Psoas muscle (tissue), 8 donors: Measurements from ENCODE around the gene TAF3. TPM values are rescaled to one million over a fixed set of nuclear protein-coding genes. Genes with fewer than 3 reads are reported as not detected.

Experiments used
- ATAC-seq, 4 donors: fragments of 200-7000 bp; cut with Tn5 transposase; one replicate each; pipeline ENCODE4 v1.9.1; 2020; ENCODE audit warnings: moderate library complexity in 3 of 4, mild to moderate bottlenecking in 2 of 4
- DNase-seq, 2 donors: peaks; one replicate each; pipeline ENCODE4 v3.0.0-alpha.2; 2020
- H3K27ac ChIP-seq: fragments of 200-600 bp; one replicate; pipeline ENCODE4 v1.8.0; 2022
- H3K27me3 ChIP-seq, 3 donors: fragments of 200-600 bp in 1 of 3; one replicate each; pipeline versions ENCODE4 v1.6.1 to v1.8.0; 2013 to 2022; ENCODE audit warnings: low read length in 2 of 3, mild to moderate bottlenecking in 2 of 3, moderate library complexity in 1 of 3; ENCODE audit not compliant: insufficient read depth in 3 of 3
- H3K36me3 ChIP-seq, 2 donors: fragments of 200-600 bp in 1 of 2; one replicate each; pipeline versions ENCODE4 v1.6.1 to v1.8.0; 2013 to 2022; ENCODE audit warnings: low read depth in 1 of 2, mild to moderate bottlenecking in 1 of 2, moderate library complexity in 1 of 2; ENCODE audit not compliant: insufficient read depth in 1 of 2
- H3K4me1 ChIP-seq: fragments of 200-600 bp; one replicate; pipeline ENCODE4 v1.8.0; 2022
- H3K4me3 ChIP-seq: fragments of 200-600 bp; one replicate; pipeline ENCODE4 v1.8.0; 2022; ENCODE audit warnings: mild to moderate bottlenecking
- H3K9me3 ChIP-seq: fragments of 200-600 bp; one replicate; pipeline ENCODE4 v1.8.0; 2022
- WGBS, 3 donors: extraction: QIAGEN DNeasy Blood & Tissue Kit; methylation state at CpG; one replicate each; pipeline versions ENCODE4 v1.1.6 to v1.1.7; 2013; 5-methylcytosine and 5-hydroxymethylcytosine counted together
- intact Hi-C, 2 donors: fragments of 100-400 bp; cut with DNase I; formaldehyde crosslinking; loops; one replicate each; pipeline versions ENCODE4 v1.11.0 to v1.14.2; 2022
- polyA plus RNA-seq, 3 donors: library from polyadenylated mRNA; stranded (reverse); fragments of 200-250 nt; gene quantifications; one replicate each; pipeline ENCODE4 v1.2.3, GENCODE V29; 2013
- total RNA-seq, 4 donors: library from RNA; stranded (reverse); fragmentation: NEBNext Ultra II Directional in 2 of 4; extraction: Animal tissue kit (Norgen Biotek cat#: 25700) in 2 of 4; gene quantifications; one replicate each; pipeline versions ENCODE4 v1.2.1 to v1.2.4, GENCODE V29; 2021 to 2023
- TF ChIP-seq, protein P1 (sequence below): fragments of 200-600 bp; IDR thresholded peaks from one replicate; pipeline ENCODE4 v1.8.0; 2022; ENCODE audit warnings: antibody characterized with exemption
- donor health status: healthy with polysubstance abuse.
- donor health status: DM: no; HTN: no; CAD: no; lungs with moderate emphysema.
- donor health status: Bipolar disorder and iron deficiency.
- donor health status: healthy.
- donor health status: DM: yes; HTN: yes; CAD: no.
- donor health status: DM: no; HTN: no; CAD: no.
- donor health status: DM: no; HTN: no; CAD: no.
- donor health status: DM: yes; HTN: yes; CAD: no.

Gene TAF3
- total and polyA plus RNA-seq, 7 donors: 4.6 to 21.5 (median 13.0) TPM

DNA sequence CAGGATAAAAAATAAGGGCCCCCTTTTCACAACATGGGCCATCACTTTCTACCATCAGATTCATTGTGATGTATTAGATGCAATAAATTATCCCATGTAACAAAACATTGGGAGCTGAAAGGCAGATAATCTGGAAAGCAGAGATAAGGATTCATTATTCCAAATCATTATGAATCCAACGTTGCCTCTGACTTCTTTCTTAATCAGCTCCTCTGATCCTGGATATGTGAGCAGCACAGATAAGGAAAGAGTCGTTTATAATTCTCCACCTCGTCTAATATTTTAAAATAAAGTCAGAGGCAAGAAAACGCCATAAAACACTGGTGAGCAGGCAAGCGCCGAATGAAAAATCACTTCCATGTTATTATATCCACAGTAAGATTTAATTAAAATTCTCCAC, 222.3 kb downstream of the TAF3 start:
- Histone ChIP-seq H3K4me1 (peaks cover 9% of the 10 kb centered on the region), H3K27ac (no peak overlapping the region), H3K27me3 (peaks cover 8 to 99% (median 53%) of the 10 kb centered on the region in 3 donors), H3K4me3 (no peak overlapping the region), H3K36me3 (no peaks in the 10 kb centered on the region), H3K9me3 (no peaks in the 10 kb centered on the region)
- intact Hi-C loops: no loop called here
- TF ChIP-seq, protein P1, sequence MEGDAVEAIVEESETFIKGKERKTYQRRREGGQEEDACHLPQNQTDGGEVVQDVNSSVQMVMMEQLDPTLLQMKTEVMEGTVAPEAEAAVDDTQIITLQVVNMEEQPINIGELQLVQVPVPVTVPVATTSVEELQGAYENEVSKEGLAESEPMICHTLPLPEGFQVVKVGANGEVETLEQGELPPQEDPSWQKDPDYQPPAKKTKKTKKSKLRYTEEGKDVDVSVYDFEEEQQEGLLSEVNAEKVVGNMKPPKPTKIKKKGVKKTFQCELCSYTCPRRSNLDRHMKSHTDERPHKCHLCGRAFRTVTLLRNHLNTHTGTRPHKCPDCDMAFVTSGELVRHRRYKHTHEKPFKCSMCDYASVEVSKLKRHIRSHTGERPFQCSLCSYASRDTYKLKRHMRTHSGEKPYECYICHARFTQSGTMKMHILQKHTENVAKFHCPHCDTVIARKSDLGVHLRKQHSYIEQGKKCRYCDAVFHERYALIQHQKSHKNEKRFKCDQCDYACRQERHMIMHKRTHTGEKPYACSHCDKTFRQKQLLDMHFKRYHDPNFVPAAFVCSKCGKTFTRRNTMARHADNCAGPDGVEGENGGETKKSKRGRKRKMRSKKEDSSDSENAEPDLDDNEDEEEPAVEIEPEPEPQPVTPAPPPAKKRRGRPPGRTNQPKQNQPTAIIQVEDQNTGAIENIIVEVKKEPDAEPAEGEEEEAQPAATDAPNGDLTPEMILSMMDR: no peak
- DNase-seq (no peak), ATAC-seq (no peak)
- WGBS, 3 donors: 9 to 13% (median 11%) methylated on average over 6 of the region's 6 CpGs

DNA sequence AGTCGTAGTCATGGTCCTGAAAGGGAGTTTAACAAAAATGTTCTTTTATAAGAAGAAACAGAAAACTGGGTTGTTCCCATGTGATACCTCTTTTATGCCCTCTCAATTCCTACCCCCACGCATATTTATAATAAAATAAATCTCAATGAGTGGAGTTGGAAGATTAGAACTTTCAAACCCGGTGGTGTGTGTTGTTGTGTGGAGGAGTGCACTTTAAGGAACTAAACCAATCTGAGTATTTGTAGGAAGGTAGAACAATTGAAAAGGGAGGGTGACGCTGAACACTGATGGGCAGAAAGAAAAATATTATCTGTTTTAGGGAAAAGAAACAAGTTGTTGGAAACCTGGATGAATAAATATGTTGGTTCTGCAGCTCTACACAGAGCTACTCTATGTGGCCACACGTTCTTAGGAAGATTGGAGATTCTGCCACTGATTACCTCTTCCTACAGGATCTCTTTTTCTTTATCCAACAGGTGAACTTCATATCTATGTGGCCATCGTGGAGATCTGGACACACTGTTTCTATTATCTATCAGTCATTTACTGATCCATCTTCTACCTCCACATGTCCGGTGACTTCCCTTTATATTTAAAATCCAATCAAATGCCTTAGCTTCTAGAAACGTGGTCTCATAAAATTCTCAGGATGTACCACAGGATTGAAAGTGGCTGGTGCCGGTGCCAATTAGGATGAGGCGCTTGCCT, 223.1 kb downstream of the TAF3 start:
- Histone ChIP-seq H3K4me1 (peaks cover 9% of the 10 kb centered on the region), H3K36me3 (no peaks in the 10 kb centered on the region), H3K27ac (no peak overlapping the region), H3K9me3 (no peaks in the 10 kb centered on the region), H3K4me3 (no peak overlapping the region), H3K27me3 (peaks cover 8 to 99% (median 54%) of the 10 kb centered on the region in 3 donors)
- intact Hi-C loops: no loop called here
- ATAC-seq (no peak), DNase-seq (no peak)
- TF ChIP-seq, protein P1: no peak
- WGBS, 3 donors: 5 to 9% (median 5%) methylated on average over 10 of the region's 10 CpGs

DNA sequence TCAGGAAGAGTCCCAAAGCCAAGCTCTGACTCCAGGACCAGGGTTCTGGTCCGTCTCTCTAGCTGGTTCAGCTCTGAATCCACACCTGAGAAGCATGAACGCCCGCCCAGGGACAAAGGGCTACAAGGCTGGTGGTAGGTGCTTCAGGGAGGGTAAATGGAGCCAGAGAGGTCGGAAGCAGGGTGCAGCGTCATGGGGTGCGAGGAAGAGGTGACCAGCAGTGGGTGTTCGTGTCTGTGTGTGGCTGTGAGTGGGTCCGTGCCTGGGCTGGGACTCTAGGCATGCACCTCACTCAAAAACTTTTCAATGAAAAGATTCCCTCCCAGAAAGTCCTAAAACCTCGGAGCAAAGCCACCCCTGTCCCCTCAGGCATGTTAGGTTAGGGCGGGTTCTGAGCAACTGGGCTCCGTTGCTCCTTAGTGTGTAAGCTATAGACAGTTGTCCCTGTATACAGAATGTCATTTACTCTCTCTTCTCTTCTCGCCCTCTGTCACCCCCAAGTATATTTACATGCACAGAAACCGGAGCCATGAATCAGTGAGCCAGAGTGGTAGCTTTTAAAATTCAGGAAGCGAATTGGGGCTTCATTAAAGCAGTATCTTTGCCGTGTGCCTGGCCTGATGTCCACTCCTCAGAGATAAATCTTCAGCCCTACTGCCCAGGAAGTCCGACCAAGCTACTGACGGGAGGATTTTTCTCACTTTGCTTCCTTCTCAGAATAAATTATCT, 223.9 kb downstream of the TAF3 start:
- Histone ChIP-seq H3K27ac (no peak overlapping the region), H3K4me3 (no peak overlapping the region), H3K27me3 (peaks cover 8 to 98% (median 53%) of the 10 kb centered on the region in 3 donors), H3K36me3 (no peaks in the 10 kb centered on the region), H3K9me3 (no peaks in the 10 kb centered on the region), H3K4me1 (peaks cover 9% of the 10 kb centered on the region)
- ATAC-seq (no peak), DNase-seq (no peak)
- 7 to 8% (median 8%) methylated on average over 17 of the region's 17 CpGs for WGBS, 3 donors
- TF ChIP-seq, protein P1: no peak
- intact Hi-C loops: no loop called here

DNA sequence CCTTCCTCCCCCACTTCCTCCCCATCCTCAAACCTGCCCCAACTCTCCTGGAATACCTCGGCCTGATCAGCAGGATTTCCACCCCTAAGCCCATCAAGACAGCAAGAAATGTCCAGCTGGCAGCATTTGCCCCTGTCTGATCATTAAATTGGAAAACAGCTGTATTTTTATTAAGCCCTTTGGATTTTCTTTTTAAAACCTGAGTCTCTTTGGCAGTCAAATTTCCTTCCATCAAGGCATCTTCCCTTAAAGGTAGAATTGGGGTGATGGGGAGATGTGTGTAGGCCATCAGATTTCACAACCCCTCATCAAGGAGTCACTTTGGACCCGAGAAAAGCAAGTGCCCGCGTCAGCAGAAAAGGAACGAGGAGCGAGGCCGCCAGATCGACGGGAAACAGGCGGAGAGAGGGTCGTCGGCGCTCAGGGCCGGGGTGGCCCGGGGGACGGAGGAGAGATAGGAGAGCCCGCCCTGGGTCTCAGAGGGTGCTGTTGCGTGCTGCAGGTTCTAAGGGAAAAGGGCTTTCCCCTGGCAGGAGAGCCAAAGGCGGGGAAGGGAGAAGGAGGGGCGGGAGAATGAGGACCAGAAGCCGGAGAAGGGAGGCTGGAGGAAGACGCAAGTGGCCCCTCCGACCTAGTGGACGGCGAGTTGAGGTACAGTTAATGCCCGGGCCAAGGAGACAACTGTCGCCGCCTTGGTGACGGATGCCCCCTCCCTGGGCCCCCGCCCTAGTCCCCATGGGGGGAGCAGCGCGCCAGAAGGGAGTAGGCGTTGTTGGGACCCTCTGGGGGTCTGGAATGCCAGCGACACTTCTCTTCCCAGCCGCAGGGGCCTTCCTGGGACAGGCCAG, 224.6 kb downstream of the TAF3 start:
- H3K27me3 ChIP-seq: peaks cover 8 to 98% (median 54%) of the 10 kb centered on the region in 3 donors
- no peak overlapping the region for H3K4me3 ChIP-seq
- intact Hi-C loops: no loop called here
- TF ChIP-seq, protein P1: no peak
- no peak for ATAC-seq
- DNase-seq: no peak
- no peaks in the 10 kb centered on the region for H3K9me3 ChIP-seq
- no peaks in the 10 kb centered on the region for H3K36me3 ChIP-seq
- peaks cover 9% of the 10 kb centered on the region for H3K4me1 ChIP-seq
- no peak overlapping the region for H3K27ac ChIP-seq
- 4% methylated on average over 28 to 35 of the region's 35 CpGs for WGBS, 3 donors
